GM18868 (cell line): ENCODE results near the gene VDAC1.
A peak's percentile ranks its signal among the peaks of the same experiment; 100 is the strongest.

ENCODE experiments used
- ATAC-seq: cut with Tn5 transposase; IDR thresholded peaks from one replicate; pipeline ENCODE4 v1.9.1; 2021; ENCODE audit warnings: mild to moderate bottlenecking, moderate library complexity; ENCODE audit not compliant: unreplicated experiment

VDAC1 gene

GRCh38 chr5:133930061-133930812 is 74.5 kb downstream of the VDAC1 start:
- ATAC-seq = peak; percentile 38

GRCh38 chr5:133928587-133929393 is 76.0 kb downstream of the VDAC1 start:
- ATAC-seq = peak; percentile 39

- no peak for ATAC-seq
Measured at GRCh38 chr5:133927300-133928180, 77.2 kb downstream of the VDAC1 start.

- no peak for ATAC-seq
Measured at GRCh38 chr5:133926489-133927299, 78.1 kb downstream of the VDAC1 start.

- no peak for ATAC-seq
Measured at GRCh38 chr5:133925866-133926488, 78.8 kb downstream of the VDAC1 start.

- no peak for ATAC-seq
Measured at GRCh38 chr5:133925269-133925668, 79.5 kb downstream of the VDAC1 start.

GRCh38 chr5:133924221-133924920 is 80.4 kb downstream of the VDAC1 start:
- no peak for ATAC-seq

GRCh38 chr5:133921979-133922378 is 82.8 kb downstream of the VDAC1 start:
- no peak for ATAC-seq
